Mesothelial cell of epicardium (in vitro differentiated cells): Measurements from ENCODE around the gene NLRX1. TPM values are rescaled to one million over a fixed set of nuclear protein-coding genes. Genes with fewer than 3 reads are reported as not detected.
"Not testable (repeated sequence)": the region's sequence is repeated elsewhere in the genome, so short reads cannot be mapped to it uniquely, and the experiment has no call there.

Experiments
- DNase-seq, 2 experiments: peaks; one replicate each; pipeline ENCODE4 v3.0.0; 2021; ENCODE audit warnings: low spot score in 2 of 2; ENCODE audit not compliant: unreplicated experiment in 2 of 2
- H3K27ac Mint-ChIP-seq: 2 replicates; pipeline ENCODE4 v1.8.0; 2021; ENCODE audit warnings: mixed read lengths
- H3K27me3 Mint-ChIP-seq: 2 replicates; pipeline ENCODE4 v1.8.0; 2021; ENCODE audit warnings: low read depth, mixed read lengths
- H3K36me3 Mint-ChIP-seq: 2 replicates; pipeline ENCODE4 v1.8.0; 2021; ENCODE audit warnings: mixed read lengths
- H3K4me1 Mint-ChIP-seq: 2 replicates; pipeline ENCODE4 v1.8.0; 2021; ENCODE audit warnings: mixed read lengths
- H3K4me3 Mint-ChIP-seq: 2 replicates; pipeline ENCODE4 v1.8.0; 2021; ENCODE audit warnings: mild to moderate bottlenecking, moderate library complexity, mixed read lengths
- H3K9me3 Mint-ChIP-seq: 2 replicates; pipeline ENCODE4 v1.8.0; 2021; ENCODE audit warnings: mixed read lengths
- total RNA-seq: library from RNA; stranded (reverse); gene quantifications from 3 replicates; pipeline ENCODE4 v1.2.1, GENCODE V29; 2021
- TF ChIP-seq, protein P1 (sequence below): fragments of 200-600 bp; sonication (generic); IDR thresholded peaks from one replicate; pipeline ENCODE4 v1.5.0; 2021; ENCODE audit warnings: antibody characterized with exemption; ENCODE audit not compliant: unreplicated experiment

The NLRX1 gene
- total RNA-seq, 1 donor from 2014 or later = 21.9 TPM

DNA sequence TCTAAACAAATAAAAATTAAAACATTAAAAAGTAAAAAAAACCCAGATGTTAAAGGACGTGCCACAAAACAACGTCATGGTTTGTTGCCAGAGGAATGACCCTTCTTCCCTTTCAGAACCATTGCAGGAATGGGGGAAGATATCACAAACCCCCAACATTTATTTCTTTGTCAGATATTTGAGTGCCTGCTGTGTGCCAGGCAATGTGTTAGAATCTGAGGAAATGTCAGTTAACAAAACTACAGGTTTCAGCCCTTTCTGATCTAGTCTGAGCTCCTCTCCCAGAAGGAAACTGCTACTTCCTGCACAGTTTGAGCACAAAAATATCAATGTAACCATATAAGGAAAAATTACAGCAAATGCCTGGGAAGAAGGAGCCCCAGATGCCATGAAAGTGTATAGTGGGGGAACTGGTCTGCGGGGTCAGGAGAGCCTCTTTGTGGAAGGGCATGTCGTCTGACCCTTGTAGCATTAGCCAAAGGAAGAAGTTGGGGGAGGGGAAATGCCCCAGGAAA is 9.7 kb downstream of the NLRX1 start:
- DNase-seq = no peak
- peaks cover 6% of the 10 kb centered on the region for H3K4me1 Mint-ChIP-seq
- H3K9me3 Mint-ChIP-seq = no peaks in the 10 kb centered on the region
- TF ChIP-seq, protein P1, sequence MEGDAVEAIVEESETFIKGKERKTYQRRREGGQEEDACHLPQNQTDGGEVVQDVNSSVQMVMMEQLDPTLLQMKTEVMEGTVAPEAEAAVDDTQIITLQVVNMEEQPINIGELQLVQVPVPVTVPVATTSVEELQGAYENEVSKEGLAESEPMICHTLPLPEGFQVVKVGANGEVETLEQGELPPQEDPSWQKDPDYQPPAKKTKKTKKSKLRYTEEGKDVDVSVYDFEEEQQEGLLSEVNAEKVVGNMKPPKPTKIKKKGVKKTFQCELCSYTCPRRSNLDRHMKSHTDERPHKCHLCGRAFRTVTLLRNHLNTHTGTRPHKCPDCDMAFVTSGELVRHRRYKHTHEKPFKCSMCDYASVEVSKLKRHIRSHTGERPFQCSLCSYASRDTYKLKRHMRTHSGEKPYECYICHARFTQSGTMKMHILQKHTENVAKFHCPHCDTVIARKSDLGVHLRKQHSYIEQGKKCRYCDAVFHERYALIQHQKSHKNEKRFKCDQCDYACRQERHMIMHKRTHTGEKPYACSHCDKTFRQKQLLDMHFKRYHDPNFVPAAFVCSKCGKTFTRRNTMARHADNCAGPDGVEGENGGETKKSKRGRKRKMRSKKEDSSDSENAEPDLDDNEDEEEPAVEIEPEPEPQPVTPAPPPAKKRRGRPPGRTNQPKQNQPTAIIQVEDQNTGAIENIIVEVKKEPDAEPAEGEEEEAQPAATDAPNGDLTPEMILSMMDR = no peak
- H3K27me3 Mint-ChIP-seq = no peaks in the 10 kb centered on the region
- no peak overlapping the region for H3K4me3 Mint-ChIP-seq
- peaks cover 16% of the 10 kb centered on the region for H3K36me3 Mint-ChIP-seq
- no peak overlapping the region for H3K27ac Mint-ChIP-seq

DNA sequence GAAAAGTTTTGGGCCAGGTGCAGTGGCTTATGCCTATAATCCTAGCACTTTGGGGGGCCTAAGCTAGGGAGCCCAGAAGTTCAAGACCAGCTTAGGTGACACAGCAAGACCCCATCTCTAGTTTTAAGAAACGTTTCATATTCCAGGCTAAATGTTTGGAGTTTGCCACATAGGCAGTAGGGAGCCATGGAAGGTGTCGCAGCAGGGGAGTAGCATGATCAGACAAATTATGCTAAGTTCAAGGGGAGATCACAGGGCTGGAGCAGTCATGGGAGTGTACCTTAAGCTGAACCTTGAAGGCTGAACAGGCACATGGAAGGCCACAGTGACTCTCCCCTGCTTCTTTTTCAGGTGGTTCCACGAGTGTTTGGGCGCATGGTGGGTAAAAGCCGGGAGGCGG is 10.8 kb downstream of the NLRX1 start:
- Mint-ChIP-seq H3K36me3 (peaks cover 20% of the 10 kb centered on the region), H3K4me1 (peaks cover 6% of the 10 kb centered on the region), H3K27ac (no peak overlapping the region), H3K4me3 (no peak overlapping the region), H3K9me3 (no peaks in the 10 kb centered on the region), H3K27me3 (no peaks in the 10 kb centered on the region)
- DNase-seq = no peak
- TF ChIP-seq, protein P1 = no peak

DNA sequence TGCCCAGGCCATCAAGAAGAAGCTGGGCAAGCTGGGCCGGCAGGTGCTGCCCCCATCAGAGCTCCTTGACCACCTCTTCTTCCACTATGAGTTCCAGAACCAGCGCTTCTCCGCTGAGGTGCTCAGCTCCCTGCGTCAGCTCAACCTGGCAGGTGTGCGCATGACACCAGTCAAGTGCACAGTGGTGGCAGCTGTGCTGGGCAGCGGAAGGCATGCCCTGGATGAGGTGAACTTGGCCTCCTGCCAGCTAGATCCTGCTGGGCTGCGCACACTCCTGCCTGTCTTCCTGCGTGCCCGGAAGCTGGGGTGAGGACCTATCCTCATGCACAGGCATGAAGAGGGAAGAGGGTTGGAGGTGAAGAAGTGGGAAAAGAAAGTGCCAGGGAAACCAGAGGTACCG is 11.5 kb downstream of the NLRX1 start:
- no peaks in the 10 kb centered on the region for H3K9me3 Mint-ChIP-seq
- H3K4me3 Mint-ChIP-seq = no peak overlapping the region
- DNase-seq = no peak
- H3K27ac Mint-ChIP-seq = no peak overlapping the region
- H3K27me3 Mint-ChIP-seq = no peaks in the 10 kb centered on the region
- H3K36me3 Mint-ChIP-seq = peaks cover 20% of the 10 kb centered on the region
- H3K4me1 Mint-ChIP-seq = peaks cover 6% of the 10 kb centered on the region
- TF ChIP-seq, protein P1 = no peak

DNA sequence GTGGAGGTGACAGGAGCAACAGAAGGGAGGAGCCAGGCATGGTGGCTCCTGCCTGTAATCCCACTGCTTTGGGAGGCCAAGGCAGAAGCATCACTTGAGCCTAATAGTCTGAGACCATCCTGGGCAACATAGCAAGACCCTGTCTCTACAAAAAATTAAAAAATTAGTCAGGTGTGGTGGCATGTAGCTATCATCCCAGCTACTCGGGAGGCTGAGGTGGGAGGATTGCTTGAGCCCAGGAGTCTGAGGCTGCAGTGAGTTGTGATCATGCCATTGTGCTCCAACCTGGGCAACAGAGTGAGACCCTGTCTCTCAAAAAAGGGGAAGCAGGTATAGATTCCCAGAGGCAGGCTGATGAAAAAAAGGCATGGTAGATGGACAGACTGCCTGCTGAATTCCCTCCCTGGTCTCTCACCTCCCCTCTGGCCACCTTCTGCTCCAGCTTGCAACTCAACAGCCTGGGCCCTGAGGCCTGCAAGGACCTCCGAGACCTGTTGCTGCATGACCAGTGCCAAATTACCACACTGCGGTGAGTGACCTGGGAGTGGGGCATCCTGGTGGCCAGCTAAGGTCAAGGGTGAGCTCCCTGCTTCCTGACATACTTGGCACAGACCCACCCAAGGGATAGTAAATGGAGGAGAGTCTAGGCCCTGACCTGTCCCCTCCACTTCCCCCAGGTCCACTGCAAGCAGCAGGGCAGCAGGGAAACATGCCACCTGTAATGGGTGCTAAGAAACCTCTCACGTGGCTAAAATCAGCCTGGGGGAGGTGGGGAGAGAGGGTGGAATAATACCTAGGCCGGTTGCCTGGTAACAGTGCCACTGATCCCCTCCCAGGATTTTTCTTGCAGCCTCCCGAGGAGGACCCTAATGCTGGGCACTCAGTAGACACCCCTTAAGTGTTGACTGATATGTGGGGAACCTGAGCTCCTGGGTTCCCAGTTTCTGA is 12.5 kb downstream of the NLRX1 start:
- Mint-ChIP-seq H3K27me3 (no peaks in the 10 kb centered on the region), H3K36me3 (peaks cover 16% of the 10 kb centered on the region), H3K9me3 (no peaks in the 10 kb centered on the region), H3K4me1 (peaks cover 7% of the 10 kb centered on the region), H3K4me3 (no peak overlapping the region), H3K27ac (no peak overlapping the region)
- TF ChIP-seq, protein P1 = no peak
- no peak for DNase-seq

DNA sequence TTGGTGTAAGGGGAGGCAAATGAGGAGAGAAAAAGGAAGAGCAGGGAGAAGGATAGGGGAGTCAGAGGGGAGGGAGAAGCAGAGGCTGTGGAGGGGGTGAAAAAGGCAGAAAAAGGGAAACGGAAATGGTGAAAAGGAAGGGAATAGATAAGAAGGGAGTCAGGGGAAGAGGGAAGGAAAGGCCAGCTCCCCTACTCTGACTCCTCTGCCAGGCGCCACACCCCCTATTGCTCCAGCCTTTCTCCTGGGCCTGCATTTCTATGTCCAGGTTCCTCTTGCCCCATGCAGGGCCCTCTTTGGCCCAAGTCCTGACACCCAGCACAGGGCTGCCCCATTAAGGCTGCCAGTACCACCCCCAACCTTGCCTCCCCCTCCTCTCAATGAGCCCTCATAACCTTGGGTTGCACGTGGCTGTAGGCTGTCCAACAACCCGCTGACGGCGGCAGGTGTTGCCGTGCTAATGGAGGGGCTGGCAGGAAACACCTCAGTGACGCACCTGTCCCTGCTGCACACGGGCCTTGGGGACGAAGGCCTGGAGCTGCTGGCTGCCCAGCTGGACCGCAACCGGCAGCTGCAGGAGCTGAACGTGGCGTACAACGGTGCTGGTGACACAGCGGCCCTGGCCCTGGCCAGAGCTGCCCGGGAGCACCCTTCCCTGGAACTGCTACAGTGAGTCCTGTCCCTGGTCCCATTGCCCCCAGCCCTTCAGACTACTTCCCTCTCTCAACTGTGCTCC is 13.3 kb downstream of the NLRX1 start:
- no peaks in the 10 kb centered on the region for H3K9me3 Mint-ChIP-seq
- TF ChIP-seq, protein P1 = no peak
- no peaks in the 10 kb centered on the region for H3K27me3 Mint-ChIP-seq
- H3K4me3 Mint-ChIP-seq = no peak overlapping the region
- peaks cover 16% of the 10 kb centered on the region for H3K36me3 Mint-ChIP-seq
- no peak overlapping the region for H3K27ac Mint-ChIP-seq
- H3K4me1 Mint-ChIP-seq = peaks cover 13% of the 10 kb centered on the region
- no peak for DNase-seq

DNA sequence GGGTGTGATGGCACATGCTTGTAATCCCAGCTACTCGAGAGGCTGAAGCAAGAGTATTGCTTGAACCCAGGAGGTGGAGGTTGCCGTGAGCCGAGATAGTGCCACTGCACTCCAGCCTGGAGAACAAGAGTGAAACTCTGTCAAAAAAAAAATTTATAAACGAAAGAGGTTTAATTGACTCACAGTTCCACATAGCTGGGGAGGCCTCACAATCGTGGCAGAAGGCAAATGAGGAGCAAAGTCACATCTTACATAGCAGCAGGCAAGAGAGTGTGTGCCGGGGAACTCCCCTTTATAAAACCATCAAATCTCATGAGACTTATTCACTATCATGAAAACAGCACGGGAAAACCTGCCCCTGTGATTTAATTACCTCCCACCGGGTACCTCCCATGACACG is 15.9 kb downstream of the NLRX1 start:
- H3K4me3 Mint-ChIP-seq = not testable (repeated sequence)

More for the DNA sequence above, 15.9 kb downstream of the NLRX1 start:
- not testable (repeated sequence) for DNase-seq, H3K27ac Mint-ChIP-seq, H3K27me3 Mint-ChIP-seq, H3K9me3 Mint-ChIP-seq
- H3K36me3 Mint-ChIP-seq = peaks cover 14% of the 10 kb centered on the region
- H3K4me1 Mint-ChIP-seq = peaks cover 13% of the 10 kb centered on the region
